ENCODE results near the gene SEC23A.
"Not testable (repeated sequence)": the region's sequence is repeated elsewhere in the genome, so short reads cannot be mapped to it uniquely, and the experiment has no call there.

SEC23A gene

GRCh38 chr14:39025810-39026627 lies 77.0 kb downstream of the SEC23A start:
- DNase-seq = no peak

GRCh38 chr14:39025250-39025809 lies 77.7 kb downstream of the SEC23A start:
- no peak for DNase-seq

GRCh38 chr14:39023939-39024871 lies 78.8 kb downstream of the SEC23A start:
- peak; percentile 58 for DNase-seq

GRCh38 chr14:39017096-39018016 lies 85.7 kb downstream of the SEC23A start:
- not testable (repeated sequence) for DNase-seq

- no peak for DNase-seq
Measured at GRCh38 chr14:39016733-39017095, 86.3 kb downstream of the SEC23A start.

GRCh38 chr14:39015964-39016577 lies 87.0 kb downstream of the SEC23A start:
- DNase-seq = no peak

GRCh38 chr14:39015360-39015961 lies 87.6 kb downstream of the SEC23A start:
- DNase-seq = peak; percentile 32

- no peak for DNase-seq
Measured at GRCh38 chr14:39014460-39014859, 88.6 kb downstream of the SEC23A start.

- DNase-seq = not testable (repeated sequence)
Measured at GRCh38 chr14:39008965-39009364, 94.1 kb downstream of the SEC23A start.

- no peak for DNase-seq
Measured at GRCh38 chr14:39006721-39007410, 96.2 kb downstream of the SEC23A start.

- DNase-seq = no peak
Measured at GRCh38 chr14:39005044-39005880, 97.8 kb downstream of the SEC23A start.

- no peak for DNase-seq
Measured at GRCh38 chr14:38999949-39000348, 103.1 kb downstream of the SEC23A start.

- no peak for DNase-seq
Measured at GRCh38 chr14:38994731-38995130, 108.3 kb downstream of the SEC23A start.

GRCh38 chr14:38993981-38994380 lies 109.1 kb downstream of the SEC23A start:
- no peak for DNase-seq

- DNase-seq = no peak
Measured at GRCh38 chr14:38992067-38992844, 110.8 kb downstream of the SEC23A start.

GRCh38 chr14:38991299-38991698 lies 111.7 kb downstream of the SEC23A start:
- DNase-seq = no peak

GRCh38 chr14:38989922-38990546 lies 113.0 kb downstream of the SEC23A start:
- no peak for DNase-seq

GRCh38 chr14:38987781-38988180 lies 115.3 kb downstream of the SEC23A start:
- no peak for DNase-seq

- DNase-seq = no peak
Measured at GRCh38 chr14:38982837-38983236, 120.2 kb downstream of the SEC23A start.

Measured in NCI-H526 treated with DMSO at 0.1 percent for 48 hours (cell line).